C4-2B (cell line): ENCODE results near the gene SLC22A1.

Source experiments
- H3K27ac ChIP-seq: fragments of 450-650 bp; 2 replicates; pipeline ENCODE4 v1.5.1; 2017
- CTCF ChIP-seq: fragments of 450-650 bp; conservative IDR thresholded peaks from 2 replicates; pipeline ENCODE4 v1.5.1; 2017; ENCODE audit warnings: mild to moderate bottlenecking
- ZFX ChIP-seq: fragments of 450-650 bp; IDR thresholded peaks from 2 replicates; pipeline ENCODE4 v1.6.1; 2017

SLC22A1 gene

GRCh38 chr6:160162030-160162566 lies 40.5 kb downstream of the SLC22A1 start:
- TF ChIP-seq CTCF (no peak), ZFX (no peak)
- H3K27ac ChIP-seq: peak overlapping the region; percentile 63; the same call in 1 of the 2 replicates

DNA sequence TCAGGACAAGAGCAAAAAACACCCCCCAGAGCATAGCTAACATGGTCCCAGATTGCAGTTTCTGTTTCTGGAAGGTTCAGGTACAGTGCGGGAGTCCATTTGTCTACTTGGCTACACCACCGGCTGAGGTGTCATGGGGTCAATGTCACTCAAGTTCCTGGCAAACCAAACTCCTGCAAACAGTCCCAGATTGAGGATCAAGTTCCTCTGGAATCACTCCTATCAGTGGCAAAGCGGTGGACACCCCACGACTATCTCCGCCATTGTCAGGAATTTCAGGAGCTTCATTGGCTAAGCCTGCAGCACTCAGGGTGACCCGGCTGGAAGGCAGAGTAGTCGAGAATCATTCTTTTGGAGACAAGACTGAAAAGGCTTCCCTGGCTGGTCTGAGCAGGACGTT lies 41.8 kb downstream of the SLC22A1 start:
- no peak overlapping the region for H3K27ac ChIP-seq
- no peak for TF ChIP-seq CTCF
- no peak for TF ChIP-seq ZFX

GRCh38 chr6:160163912-160164311 lies 42.3 kb downstream of the SLC22A1 start:
- TF ChIP-seq ZFX (no peak), CTCF (no peak)
- H3K27ac ChIP-seq: no peak overlapping the region

DNA sequence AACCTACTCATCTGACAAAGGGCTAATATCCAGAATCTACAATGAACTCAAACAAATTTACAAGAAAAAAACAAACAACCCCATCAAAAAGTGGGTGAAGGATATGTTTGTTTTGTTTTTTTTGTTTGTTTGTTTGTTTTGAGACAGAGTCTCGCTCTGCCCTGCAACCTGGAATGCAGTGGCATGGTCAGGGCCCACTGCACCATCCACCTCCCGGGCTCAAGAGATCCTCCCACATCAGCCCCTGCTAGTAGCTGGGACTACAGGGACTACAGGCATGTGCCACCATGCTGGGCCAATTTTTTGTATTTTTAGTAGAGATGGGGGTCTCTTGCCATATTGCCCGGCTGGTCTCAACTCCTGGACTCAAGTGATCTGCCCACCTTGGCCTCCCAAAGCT lies 44.3 kb downstream of the SLC22A1 start:
- peak overlapping the region; percentile 67; the same call in 1 of the 2 replicates for H3K27ac ChIP-seq

DNA sequence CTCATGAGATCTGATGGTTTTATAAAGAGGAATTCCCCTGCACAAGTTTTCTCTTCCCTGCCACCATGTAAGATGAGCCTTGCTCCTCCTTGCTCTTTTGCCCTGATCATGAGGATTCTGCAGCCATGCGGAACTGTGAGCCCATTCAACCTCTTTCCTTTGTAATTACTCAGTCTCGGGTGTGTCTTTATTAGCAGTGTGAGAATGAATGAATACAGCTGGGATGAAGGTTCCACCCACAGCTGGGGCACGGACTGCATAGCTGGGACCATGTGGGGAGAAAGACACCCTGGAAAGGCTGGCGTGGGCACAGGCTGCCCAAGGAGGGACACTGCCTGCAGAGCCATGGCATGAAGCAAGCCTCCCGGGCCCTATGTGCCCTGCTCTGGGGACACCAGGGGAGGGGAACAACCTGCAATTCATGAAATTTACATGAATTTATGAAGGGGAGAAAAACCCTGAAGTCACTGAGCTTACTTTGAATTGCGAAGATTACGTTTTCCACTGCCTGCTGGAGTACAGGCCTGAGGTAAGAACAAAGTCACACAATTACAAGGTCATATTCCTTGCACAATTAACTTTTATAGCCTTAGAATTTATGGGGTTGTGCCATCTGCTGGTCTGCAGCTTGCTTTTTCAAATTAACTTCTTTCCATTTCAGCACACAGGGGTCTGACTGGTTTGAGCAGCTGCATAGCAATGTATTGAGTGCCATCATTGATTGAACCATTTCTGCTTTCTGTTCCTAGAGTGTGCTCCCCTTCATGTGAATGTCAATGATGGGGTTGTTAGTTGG lies 46.2 kb downstream of the SLC22A1 start:
- TF ChIP-seq ZFX (no peak), CTCF (peak; percentile 16)
- H3K27ac ChIP-seq: peak overlapping the region; percentile 67; the same call in 1 of the 2 replicates

DNA sequence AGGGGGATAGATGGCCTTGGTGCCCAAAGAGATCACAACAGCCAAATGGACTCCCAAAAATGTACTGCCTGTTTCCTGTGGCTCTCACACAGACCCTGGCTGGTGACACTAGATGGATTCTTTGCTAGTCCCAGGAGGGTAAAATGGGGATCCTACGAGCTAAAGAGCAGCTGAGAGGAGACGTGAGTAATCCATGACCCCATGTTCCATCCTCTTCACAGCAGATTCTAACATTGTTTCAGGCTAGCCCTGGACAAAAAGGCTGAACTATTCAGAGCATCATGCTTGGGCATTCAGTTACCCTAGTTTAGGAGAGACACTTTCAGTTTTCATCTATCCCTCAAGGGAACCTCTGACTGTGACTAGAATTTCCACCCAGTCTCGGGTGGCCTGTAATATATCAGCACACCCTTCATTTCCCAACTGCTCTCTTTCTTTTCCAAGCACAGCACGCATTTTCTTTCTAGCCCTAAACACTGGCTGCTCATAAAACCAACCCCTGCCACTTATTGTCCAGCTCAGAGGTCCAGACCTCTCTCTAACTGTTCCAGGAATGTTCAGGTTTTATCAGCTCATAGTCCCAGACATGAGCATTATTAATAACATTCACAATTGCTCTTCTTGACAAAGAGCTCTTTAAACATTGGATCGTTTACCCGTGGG lies 48.5 kb downstream of the SLC22A1 start:
- TF ChIP-seq ZFX (no peak), CTCF (no peak)
- peak overlapping the region; percentile 57; the same call in 1 of the 2 replicates for H3K27ac ChIP-seq

DNA sequence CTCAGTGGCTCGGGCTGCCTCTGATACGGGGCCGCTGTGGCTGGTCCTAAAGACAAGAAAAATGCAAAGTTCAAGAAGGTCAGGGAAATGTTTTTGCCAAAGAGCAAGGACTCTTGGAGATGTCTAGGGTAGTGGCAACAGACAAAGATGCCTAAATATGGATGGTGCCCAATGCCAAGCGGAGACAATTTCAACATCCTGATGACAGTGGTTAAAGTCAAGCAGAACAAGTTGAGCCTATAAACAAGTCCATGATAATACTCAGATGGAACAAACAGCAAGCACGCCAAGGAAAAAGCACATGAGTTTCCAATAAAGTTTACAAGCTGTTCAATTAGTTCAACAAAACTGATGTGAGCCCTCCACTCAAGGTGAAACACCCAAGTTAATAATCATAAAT lies 51.1 kb downstream of the SLC22A1 start:
- peak overlapping the region; percentile 52; the same call in 1 of the 2 replicates for H3K27ac ChIP-seq
- TF ChIP-seq ZFX (no peak), CTCF (no peak)
